ENCODE measurements around the gene PPP1R36. TPM values are rescaled to one million over a fixed set of nuclear protein-coding genes. Genes with fewer than 3 reads are reported as not detected.
A peak's percentile ranks its signal among the peaks of the same experiment; 100 is the strongest.
"Not testable (repeated sequence)": the region's sequence is repeated elsewhere in the genome, so short reads cannot be mapped to it uniquely, and the experiment has no call there.

Gene PPP1R36
- total and polyA plus RNA-seq, 12 donors = 0.27 to 2.2 (median 0.93) TPM

GRCh38 chr14:64569138-64569631, 19.4 kb downstream of the PPP1R36 start:
- peak overlapping the region; percentile 15 to 66 (median 57) for H3K27ac ChIP-seq
- no peaks in the 10 kb centered on the region for H3K9me3 ChIP-seq (replicated peaks in 1 of 3)
- TF ChIP-seq POLR2A (IDR thresholded peaks at IDR 0.05) = no peak
- TF ChIP-seq, protein P1, sequence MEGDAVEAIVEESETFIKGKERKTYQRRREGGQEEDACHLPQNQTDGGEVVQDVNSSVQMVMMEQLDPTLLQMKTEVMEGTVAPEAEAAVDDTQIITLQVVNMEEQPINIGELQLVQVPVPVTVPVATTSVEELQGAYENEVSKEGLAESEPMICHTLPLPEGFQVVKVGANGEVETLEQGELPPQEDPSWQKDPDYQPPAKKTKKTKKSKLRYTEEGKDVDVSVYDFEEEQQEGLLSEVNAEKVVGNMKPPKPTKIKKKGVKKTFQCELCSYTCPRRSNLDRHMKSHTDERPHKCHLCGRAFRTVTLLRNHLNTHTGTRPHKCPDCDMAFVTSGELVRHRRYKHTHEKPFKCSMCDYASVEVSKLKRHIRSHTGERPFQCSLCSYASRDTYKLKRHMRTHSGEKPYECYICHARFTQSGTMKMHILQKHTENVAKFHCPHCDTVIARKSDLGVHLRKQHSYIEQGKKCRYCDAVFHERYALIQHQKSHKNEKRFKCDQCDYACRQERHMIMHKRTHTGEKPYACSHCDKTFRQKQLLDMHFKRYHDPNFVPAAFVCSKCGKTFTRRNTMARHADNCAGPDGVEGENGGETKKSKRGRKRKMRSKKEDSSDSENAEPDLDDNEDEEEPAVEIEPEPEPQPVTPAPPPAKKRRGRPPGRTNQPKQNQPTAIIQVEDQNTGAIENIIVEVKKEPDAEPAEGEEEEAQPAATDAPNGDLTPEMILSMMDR (IDR thresholded peaks at IDR 0.05) = no peak
- intact Hi-C loops (cut with DNase I) = no loop called here
- peak; percentile 53 to 88 (median 83) for DNase-seq
- WGBS, 4 donors = 34 to 45% (median 38%) methylated on average over 3 of the region's 3 CpGs
- peaks cover 7 to 23% of the 10 kb centered on the region in 2 donors for H3K4me1 ChIP-seq (replicated peaks in 1 of 2)
- H3K27me3 ChIP-seq = no peaks in the 10 kb centered on the region
- H3K4me3 ChIP-seq = no peak overlapping the region
- H3K36me3 ChIP-seq (replicated peaks in 1 of 2) = no peaks in the 10 kb centered on the region

GRCh38 chr14:64569646-64570045, 19.9 kb downstream of the PPP1R36 start:
- not testable (repeated sequence) for DNase-seq
- WGBS, 4 donors = 72 to 82% (median 80%) methylated on average over 7 of the region's 7 CpGs

GRCh38 chr14:64572386-64573104, 22.8 kb downstream of the PPP1R36 start:
- Histone ChIP-seq H3K27me3 (no peaks in the 10 kb centered on the region), H3K27ac (peak overlapping the region in 1 of 5 donors; percentile 14), H3K9me3 (replicated peaks in 1 of 3) (no peaks in the 10 kb centered on the region), H3K4me1 (replicated peaks in 1 of 2) (peaks cover 7 to 15% of the 10 kb centered on the region in 2 donors), H3K4me3 (no peak overlapping the region), H3K36me3 (replicated peaks in 1 of 2) (no peaks in the 10 kb centered on the region)
- TF ChIP-seq, protein P1 (IDR thresholded peaks at IDR 0.05) = no peak
- no peak for TF ChIP-seq POLR2A (IDR thresholded peaks at IDR 0.05)
- intact Hi-C loops (cut with DNase I) = no loop called here
- DNase-seq = no peak

More at GRCh38 chr14:64569646-64570045, 19.9 kb downstream of the PPP1R36 start:
- H3K36me3 ChIP-seq (replicated peaks in 1 of 2); H3K4me3 ChIP-seq; H3K9me3 ChIP-seq (replicated peaks in 1 of 3); intact Hi-C loops (cut with DNase I); H3K27me3 ChIP-seq: not testable (repeated sequence)
- H3K27ac ChIP-seq = peak overlapping the region; percentile 15 to 66 (median 57)
- peaks cover 7 to 23% of the 10 kb centered on the region in 2 donors for H3K4me1 ChIP-seq (replicated peaks in 1 of 2)

DNA sequence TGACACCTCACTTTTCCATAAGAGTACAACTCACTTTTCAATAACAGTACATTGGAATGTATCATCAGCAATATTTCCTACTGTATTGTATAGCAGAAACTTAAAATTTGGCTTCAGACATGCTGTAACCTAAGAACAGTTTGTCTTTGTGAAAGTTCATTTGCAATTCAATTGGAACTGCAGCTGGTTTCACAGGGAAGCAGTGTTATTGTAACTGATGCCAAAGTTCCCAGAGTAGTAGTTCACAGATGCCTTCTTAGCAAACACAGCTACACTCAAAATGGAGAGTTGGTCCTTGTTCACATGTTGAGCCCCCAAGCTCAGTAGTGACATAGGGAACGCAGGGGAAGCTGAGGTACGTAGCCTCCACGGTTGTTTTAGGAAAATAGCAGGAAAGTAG, 23.3 kb downstream of the PPP1R36 start:
- Histone ChIP-seq H3K9me3 (replicated peaks in 1 of 3) (no peaks in the 10 kb centered on the region), H3K4me1 (replicated peaks in 1 of 2) (peaks cover 7 to 15% of the 10 kb centered on the region in 2 donors), H3K27me3 (no peaks in the 10 kb centered on the region), H3K36me3 (replicated peaks in 1 of 2) (no peaks in the 10 kb centered on the region), H3K27ac (no peak overlapping the region), H3K4me3 (no peak overlapping the region)
- DNase-seq = no peak
- intact Hi-C loops (cut with DNase I) = no loop called here
- 81 to 90% (median 86%) methylated on average over 3 of the region's 3 CpGs for WGBS, 4 donors
- TF ChIP-seq, protein P1 (IDR thresholded peaks at IDR 0.05) = no peak
- no peak for TF ChIP-seq POLR2A (IDR thresholded peaks at IDR 0.05)

Measured in adrenal gland (tissue), 12 donors.